HG03095 (cell line): ENCODE measurements around the gene BBS9.
A peak's percentile ranks its signal among the peaks of the same experiment; 100 is the strongest.

Source experiments
- ATAC-seq: cut with Tn5 transposase; IDR thresholded peaks from one replicate; pipeline ENCODE4 v1.9.1; 2021; ENCODE audit warnings: moderate library complexity; ENCODE audit not compliant: unreplicated experiment

The BBS9 gene

DNA sequence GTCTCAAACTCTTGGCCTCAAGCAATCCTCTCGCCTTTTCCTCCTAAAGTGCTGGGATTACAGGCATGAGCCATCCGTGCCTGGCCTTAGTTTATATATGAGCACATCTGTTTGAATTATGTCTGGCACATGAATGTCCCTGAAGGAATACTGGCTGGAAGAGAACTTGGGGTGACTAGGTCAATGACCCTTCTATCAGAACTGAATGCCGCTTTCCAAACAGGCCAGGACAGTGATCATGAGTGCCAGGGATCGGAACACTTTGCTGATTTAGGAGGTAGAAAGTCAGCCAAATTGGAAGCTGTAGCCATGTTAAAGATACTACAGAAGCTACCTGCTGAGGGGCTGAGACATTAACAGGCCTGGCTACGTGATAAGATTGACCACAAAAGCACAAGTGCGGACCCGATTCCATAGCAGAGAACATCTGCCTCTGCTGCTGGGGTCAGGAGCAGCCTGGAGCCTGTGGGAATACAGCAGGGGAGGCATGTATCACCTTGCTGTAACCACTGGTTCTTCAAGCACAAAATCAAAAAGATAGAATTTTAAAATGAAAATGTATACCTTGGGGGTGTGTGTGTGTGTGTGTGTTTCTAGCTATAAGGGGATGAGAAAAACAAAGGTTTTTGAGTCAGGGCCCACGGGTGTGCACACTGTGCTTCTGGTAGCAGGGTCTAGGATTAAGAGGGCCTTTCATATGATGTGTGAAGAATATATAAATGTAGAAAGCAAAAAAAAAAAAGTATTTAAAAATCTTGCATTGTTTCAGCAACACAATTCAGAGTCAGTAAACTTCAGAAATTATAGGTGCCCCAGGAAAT lies 293.7 kb downstream of the BBS9 start:
- peak; percentile 17 for ATAC-seq

DNA sequence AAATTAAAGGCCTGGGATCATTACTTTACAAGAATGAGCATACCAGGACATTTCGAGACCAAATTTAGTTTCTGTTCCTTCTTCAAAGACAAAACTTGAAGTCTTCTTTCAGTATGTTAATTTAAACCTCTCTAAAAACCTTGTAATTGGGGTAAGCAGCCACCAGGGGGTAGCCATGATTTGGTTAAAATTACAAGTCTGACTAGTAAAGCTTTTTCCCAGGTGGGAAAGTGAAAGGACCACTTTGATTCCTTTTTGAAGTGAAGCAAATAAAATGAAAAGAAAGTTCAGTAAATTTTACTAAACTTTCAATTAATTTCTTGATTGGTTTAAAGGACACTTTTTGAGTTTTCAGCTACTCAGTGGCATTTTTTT lies 294.3 kb downstream of the BBS9 start:
- ATAC-seq, result peak; percentile 86

DNA sequence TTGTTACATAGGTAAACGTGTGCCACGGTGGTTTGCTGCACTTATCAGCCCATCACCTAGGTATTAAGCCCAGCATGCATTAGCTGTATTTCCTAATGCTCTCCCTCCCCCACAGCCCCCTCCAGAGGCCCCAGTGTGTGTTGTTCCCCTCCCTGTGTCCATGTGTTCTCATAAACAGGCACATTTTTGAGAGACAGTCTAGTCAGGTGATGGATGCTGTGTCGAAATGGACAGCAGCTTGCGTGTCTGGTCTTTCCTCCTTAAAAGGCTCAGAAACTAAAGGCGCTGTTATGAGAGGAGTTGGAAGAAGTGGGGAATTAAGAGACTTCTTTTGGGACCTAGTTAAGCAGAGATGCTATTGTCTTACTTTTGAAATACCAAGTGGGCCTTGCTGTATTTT lies 296.0 kb downstream of the BBS9 start:
- no peak for ATAC-seq

DNA sequence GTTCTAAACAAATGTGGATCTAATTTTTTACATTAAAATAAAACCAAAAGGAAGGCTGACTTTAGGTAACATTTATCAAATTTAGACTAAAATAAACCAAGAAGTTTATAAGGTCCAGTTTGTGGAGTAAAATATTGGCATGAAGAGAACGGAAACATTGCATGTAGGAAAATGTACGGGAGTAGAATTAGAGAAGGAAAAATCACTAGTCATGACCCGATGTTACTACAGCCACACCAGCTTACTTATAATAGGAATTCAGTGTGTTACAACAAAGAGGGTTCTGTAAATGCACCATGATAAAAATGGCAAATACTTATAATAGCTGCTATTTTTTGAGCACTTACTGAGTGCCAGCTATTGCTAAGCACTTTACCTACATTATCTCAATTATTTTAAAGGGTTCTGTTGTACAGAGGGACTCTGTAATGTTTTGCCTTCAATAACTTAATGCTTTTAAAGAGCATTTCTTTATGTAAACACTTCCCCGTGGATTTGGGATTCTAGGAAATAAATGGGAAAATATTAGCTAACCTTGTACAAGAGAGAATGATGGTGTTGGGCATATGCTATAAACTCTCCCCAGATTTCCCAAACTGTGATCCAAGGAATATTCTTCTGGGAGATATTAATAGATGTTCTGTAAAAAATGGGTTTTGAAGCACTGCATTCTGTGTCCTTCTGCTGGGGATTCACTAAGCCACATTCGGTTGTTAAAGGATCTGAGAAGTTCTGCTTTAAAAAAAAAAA lies 296.7 kb downstream of the BBS9 start:
- no peak for ATAC-seq

DNA sequence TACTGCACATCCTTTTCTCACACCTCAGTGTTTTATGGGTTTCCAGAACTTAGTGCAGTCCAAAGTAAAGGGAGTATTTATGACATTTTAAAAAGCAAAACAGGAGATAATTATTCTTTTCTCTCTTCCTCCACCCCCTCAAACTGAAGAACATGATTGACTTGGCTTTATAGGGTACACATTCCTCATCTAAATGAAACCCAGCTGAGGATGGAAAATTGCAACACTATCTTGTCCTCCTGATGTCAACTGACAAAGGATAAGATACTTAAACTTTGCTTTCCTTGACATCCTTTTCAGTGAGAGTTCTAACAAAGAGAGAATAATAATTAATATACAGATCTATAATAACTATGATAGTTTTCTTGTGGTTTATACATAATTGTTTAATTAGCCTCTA lies 299.1 kb downstream of the BBS9 start:
- ATAC-seq, result no peak

DNA sequence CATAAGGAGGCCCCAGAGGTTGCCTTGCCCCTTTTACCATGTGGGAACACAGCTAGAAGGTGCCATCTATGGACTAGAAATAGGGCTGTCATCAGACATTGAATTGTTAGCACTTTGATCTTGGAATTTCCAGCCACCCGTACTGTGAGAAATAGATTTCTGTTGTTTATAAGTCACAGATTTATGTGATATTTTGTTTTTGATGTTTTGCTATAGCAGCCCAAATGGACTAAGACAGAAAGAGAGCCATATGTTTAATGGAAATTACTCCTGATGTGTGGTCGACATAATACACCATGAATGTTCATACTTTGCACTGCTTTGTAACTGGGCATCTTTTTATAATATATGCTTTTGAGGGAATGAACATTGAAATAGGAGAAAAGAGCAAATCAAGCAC lies 302.2 kb downstream of the BBS9 start:
- no peak for ATAC-seq

DNA sequence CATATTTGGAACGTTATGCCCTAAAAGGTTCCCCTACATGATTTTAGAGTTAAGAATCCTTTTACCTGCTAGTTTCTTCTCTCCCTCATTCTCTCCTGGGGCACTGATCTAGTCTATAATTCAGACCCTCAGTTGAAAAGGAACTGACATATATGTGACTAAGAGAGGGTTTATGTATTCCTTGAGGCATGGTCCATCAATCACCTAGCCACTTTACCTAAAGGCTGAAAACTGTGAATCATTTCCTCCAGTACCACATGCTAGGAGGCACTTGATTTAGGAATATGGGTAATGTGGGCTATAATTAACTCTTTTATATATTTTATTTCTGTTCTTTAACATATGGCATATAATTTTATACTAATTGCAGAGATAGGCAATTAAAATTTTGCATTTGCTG lies 303.5 kb downstream of the BBS9 start:
- ATAC-seq, result no peak

DNA sequence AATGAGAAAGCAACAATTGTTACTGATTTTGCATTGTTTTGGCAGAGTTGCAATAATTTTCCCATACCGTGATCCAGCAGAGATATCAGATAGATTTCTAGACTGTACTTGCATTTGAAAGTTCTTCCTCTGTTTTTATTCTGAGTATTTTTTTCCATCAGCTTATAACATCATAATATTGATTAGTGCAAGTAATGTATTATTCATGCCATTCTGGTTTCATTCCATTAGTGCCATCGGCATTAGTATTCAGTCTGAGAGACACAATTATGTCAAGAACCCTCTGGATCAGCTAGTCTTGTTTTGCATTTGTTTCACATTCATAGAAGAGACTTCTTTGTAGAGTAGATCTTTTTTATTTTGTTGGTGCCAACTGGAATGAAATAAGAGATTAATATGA lies 304.0 kb downstream of the BBS9 start:
- ATAC-seq, result no peak

DNA sequence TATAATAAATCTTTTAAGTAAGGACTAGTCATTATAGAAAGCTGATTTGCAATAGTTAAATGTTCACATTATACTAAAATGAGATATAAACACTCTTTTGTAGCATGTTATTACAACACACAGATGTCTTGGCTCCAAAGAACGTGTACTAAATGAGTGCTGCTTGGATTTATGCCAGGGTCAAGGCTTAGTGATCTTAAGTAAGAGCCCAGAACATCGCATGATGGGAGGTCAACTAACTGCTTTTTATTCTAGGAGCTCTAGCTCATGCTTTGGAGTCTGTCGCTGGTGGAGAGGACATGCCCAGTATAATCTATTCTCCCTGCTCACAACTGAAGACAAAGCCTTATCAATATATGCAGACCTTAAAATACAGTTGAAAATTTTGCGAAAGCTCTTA lies 315.1 kb downstream of the BBS9 start:
- ATAC-seq, result no peak

DNA sequence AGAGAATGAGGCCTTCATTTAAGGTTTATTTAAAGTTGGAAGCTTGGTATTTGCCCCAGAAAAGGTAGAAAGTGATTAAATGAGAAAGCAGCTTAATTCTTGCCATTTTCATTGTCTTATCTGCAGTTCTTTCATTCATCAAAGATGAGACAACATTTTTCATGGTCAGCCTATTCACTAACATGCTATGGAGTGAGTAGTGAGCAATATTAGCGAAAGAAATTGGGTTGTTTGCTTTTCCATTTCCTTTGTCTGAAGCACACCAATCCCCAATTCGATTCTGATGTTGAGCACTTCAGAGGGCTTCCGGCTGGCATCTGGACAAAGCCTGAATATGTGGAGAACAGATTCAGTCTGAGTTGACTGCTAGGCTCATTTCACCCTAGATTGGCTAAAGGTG lies 317.2 kb downstream of the BBS9 start:
- ATAC-seq, result no peak

DNA sequence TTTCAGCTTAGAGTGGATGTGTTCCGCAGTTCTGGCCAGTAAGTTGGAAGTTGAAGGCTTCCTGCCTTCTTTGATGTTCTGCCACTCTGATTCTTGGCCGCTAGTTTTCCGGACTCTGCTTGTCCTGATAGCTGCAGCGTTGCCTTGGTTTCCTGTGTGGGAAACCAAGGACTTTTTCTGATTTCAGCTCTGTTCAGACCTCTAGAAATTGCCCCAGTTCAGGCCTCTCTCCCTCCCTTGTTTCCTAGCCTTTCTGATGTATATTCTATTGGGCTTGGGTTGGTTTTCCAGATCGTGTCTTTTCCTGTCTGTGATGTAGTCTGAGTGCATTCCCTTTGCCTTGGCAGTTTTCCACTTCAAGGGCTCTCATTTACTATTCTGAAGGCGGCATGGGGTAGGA lies 318.7 kb downstream of the BBS9 start:
- ATAC-seq, result no peak

DNA sequence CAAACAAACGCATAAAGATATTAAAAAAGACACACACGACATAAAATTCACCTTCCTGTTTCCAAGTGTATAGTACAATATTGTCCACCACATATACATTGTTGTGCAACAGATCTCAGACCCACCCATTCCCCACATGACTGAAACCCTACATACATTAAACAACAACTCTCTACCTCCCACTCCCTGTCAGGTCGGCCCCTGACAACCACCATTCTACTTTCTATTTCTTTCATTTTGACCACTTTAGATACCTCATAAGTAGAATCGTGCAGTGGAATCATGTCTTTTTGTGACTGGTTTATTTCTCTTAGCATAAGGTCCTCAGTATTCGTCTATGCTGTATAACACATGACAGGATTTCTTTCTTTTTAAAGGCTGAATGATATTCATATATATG lies 320.5 kb downstream of the BBS9 start:
- ATAC-seq, result no peak

DNA sequence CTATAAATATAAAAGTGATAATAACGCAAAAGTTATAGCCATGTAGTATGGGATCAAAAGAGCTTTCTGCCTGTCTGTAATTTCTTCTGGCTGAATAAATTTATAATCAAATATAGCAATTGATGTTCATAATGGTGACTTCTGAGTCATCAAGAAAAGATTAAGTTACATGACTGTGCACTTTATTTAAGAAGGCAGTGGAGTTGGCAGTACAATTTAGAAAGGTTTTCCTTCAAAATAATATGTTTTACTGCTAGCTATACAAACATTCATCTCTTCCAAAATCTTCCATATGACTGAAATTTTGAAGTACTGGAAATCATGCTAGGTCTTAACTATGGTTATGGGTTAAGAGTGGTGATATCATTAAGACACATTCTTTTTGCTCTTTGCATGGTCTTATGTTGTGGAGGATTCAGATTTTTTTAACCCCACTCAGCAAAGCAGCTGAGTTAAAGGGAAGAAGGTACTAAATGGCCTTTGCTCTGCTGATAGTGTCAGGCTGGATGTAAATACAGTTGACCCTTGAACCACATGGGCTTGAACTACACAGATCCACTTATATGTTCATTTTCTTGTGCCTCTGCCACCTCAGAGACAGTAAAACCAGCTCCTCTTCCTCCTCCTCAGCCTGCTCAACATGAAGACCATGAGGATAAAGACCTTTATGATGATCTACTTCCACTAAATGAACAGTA lies 323.6 kb downstream of the BBS9 start:
- ATAC-seq, result no peak

DNA sequence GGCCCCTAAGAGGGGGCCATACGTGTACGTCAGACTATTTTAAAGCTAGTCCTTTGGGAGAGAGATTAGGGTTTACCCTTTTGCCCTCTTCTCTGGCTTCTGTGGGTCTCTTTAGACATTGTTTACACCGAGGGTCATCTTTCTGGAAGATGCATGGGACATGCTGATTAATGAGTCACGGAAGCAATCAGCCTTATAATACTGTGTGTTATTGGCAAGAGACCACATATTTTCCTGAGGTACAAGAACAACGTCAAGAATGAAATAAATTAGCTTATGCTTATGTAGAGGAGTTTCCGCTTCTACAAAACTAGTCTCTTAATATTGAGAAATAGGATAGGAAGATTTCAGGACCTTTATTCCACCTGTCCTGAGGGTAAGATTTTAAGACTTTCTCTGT lies 327.7 kb downstream of the BBS9 start:
- ATAC-seq, result no peak

DNA sequence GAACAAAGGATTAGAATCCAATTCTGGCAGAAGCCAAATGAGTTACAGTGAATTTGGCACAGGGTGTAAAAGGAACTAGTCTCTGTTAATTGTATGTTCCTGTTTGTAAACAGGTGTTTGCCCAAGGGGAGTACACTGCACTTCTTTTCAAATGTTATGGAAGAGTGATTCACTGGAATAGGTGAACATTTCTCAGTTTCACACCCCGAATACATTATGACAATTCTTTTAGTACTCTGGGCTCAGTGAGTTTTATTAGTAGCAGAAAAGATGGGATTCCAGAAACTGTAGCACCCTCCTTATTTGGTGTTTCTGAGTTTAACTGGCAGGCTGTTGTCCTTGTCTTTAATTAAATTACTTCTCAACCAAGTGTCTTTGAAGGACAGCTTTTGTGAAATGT lies 329.2 kb downstream of the BBS9 start:
- ATAC-seq, result no peak

DNA sequence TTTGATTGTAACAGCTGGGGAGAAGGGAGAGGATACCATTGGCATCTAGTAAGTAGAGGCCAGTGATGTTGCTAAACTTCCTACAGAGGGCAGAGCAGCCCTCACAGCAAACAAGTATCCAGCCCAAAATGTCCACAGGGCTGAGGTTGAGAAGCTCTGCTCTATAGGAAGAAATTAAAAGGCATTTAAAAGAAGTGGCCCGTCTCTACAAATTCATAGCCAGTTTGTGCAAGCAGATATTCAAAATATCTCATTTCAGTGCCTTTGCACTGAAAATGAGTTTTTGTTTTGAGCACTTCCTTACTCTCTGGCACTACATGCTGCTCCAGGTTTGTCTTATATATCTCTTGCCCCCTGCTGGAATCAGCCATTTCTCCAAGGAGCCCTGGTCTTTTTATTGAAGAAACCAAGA lies 330.0 kb downstream of the BBS9 start:
- no peak for ATAC-seq

DNA sequence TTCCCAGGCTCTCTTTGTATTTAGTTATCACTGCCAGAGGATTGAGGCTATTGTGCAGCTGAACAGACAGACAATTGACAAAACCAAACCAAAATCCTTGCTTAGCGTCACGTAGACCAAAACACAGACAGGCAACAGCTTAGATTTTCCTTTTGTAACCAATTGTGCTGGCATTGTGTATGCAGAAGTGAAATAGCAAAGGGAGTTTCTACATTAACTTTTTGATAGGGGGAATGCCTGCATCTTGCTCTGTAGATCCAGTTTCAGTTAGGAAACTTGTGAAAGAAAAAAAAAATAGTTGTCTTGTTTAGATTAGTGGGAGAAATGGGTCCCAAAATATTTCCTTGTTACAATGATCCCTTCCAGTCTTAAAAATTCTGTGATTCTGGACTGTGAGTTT lies 333.8 kb downstream of the BBS9 start:
- ATAC-seq, result no peak

DNA sequence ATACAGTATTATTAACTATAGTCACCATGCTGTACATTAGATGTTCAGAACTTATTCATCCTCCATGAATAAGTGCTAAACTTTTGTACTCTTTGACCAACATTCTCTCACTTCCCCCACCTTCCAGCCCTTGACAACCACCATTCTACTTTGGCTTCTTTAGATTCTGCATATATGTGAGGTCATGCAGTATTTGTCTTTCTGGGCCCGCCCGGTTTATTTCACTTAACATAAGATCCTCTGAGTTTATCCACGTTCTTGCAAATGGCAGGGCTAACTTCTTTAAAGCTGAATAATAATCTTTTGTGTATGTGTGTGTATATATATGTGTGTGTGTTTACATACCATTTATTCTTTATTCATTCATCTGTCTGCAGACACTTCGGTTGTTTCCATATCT lies 336.8 kb downstream of the BBS9 start:
- no peak for ATAC-seq

DNA sequence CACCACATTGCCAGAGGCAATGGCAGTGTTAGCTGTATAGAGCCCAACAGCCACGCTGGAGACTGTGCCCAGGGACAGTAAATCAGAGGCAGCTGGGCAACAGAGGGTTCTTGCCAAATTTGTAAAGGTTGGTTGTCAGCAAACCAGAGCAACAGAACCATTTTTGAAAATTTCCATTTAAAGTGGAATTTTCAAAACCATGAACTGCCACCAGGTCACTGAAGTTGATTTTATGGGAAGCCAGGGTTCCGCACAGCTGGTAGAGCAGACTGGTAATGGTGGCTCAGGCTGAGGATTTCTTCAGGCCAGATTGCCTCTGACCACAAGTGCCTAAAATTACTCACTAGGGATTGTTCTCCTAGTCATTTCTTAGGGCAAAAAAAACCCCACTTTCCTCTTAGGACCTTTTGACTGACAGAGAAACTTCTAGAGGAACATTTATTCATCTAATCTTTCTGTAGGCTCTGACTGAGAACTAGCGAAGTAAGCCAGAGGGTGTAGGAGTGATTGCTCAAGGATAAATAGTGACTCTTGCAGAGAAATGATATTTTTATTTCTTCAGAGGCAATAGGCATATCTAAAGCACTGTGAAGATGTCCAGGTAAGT lies 342.4 kb downstream of the BBS9 start:
- ATAC-seq, result peak; percentile 49

DNA sequence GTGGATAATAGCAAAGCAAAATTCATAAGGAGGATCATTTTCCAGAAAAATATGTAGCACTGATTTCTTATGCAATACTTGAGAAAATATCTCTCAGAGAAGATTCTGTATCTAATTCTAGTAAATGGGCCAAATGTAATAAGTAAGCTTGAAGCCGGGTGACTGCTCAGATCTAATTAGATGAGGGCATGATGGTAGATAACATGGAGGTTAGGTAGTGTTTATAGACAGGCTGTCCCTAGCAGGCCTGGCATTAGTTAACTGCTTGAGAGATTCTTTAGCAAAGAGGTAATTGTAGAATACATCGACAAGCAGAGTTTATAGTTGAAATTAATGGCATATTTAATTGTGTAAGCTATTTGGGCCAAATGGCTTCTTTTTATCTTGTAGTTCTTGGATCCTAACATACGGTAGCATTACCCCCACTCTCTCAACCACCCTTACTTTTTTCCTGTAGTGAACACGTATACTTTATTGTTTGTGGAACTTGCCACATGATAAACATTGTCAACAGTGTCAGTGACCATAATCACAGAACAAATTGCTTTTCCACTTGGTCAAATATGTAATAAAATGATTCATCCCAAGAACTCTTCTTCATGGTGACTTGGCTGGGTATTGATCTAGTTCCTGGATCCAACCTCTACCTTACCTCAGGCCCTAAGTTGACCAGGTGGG lies 343.1 kb downstream of the BBS9 start:
- no peak for ATAC-seq
